GM19035 (cell line): ENCODE data around the gene FCN3.
"Not testable (repeated sequence)": the region's sequence is repeated elsewhere in the genome, so short reads cannot be mapped to it uniquely, and the experiment has no call there.

ENCODE experiments used
- ATAC-seq: cut with Tn5 transposase; IDR thresholded peaks from one replicate; pipeline ENCODE4 v1.9.1; 2021; ENCODE audit not compliant: unreplicated experiment

Gene FCN3

DNA sequence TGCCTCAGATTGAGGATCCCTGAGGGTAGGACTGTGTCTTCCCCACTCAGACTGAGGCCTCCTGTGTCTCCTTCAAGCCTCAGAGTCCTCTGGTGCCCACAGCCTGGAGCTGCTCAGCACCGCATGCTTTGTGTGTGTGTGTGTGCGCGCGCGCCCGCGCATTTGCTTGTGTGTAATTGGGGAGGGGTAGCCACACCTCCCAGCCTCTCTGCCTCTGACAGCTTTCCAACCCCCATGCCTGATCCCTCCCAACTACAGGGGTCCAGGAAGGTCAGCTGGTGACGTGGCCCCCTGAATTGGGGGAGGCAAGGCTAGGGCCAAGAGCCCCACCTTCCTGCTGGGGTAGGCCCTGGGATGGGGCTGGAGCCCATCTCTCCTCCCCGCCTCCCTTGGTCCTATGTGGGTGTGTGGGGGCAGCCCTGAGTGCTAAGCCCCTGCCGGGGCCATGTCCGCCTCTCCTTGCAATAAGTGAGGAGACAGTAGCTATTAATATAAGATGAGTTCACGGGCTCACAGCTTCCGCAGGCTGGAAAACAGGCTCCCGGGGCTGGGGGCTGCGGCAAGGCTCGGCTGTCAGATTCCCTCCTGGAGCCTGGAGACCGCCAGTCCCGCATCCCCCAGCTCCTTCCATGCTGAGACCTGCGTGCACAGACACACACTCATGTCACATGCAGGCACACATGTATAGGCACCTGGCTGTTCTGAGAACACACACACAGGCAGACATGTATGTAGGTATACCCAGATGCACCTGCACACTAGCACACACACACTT is 24.8 kb upstream of the FCN3 start:
- ATAC-seq, result no peak

DNA sequence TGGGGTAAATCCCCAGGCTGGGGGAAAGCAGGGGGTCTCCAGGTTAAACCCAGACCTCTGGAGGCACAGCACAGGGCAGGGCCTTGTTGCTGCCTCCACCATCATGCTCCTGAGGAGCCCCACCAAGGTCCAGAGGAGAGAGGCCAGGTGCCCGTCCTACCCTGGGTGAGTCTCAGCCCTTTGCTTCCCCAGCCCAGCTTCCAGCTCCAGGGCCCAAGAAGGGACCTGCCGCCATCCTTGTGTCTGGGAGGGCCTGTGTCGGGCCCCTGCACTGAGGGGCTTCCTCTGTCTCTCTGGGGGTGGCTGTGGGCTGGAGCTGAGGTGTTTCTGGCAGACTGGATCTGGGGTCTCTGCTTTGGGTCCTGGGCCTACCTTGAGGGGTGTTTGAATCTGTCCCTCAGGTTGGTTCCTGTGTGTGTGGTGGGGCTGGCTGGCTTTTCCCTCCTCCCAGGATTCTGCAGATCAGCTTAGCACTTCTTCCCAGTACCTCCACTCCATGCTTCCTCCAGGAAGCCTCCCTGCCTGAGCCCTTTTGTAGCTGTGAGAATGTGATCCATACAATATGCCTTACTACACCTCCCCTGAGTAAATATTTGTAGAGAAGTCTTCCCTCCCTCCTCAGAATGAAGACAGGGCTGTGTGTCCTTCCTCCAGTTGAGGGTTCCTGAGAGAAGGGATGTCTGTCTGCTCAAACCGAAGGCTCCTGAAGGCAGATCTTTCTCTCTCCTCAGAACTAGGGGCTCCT is 24.0 kb upstream of the FCN3 start:
- ATAC-seq, result no peak

DNA sequence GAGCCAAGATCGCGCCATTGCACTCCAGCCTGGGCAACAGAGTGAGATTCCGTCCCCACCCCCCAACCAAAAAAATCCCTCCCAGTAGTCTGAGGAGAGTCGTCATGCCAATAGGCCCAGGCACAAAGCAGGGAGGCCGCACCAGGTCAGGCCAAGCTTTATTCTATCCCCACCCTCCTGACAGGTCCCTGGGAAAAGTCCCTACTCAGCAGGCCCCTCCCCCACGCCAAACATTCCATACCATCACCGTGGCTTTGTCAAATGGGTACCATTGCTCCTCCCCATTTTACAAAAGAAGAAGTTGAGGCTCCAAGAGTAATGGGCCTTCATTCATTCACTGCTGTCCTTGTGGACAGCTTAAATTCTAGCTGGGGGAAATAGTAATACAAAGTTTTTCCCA is 23.1 kb upstream of the FCN3 start:
- ATAC-seq, result no peak

DNA sequence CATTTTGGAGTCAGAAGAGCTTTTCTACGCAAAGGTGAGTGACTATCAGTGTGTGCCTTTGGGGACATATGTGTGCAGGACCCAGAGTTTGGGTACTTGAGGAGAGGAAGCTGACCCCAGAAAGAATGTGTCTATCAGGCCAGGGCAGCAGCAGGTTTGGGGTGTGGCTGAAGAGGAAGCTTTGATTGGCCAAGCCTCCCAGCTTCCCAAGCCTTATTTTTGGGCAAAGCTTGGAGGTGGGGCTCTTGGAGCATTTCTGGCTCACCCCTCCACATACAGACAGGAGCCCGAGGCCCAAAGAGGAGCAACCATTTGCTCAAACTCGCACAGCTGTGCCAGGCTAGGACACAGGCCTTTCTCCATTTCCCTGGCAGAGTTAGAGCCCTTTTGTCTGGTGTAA is 22.5 kb upstream of the FCN3 start:
- ATAC-seq, result no peak

DNA sequence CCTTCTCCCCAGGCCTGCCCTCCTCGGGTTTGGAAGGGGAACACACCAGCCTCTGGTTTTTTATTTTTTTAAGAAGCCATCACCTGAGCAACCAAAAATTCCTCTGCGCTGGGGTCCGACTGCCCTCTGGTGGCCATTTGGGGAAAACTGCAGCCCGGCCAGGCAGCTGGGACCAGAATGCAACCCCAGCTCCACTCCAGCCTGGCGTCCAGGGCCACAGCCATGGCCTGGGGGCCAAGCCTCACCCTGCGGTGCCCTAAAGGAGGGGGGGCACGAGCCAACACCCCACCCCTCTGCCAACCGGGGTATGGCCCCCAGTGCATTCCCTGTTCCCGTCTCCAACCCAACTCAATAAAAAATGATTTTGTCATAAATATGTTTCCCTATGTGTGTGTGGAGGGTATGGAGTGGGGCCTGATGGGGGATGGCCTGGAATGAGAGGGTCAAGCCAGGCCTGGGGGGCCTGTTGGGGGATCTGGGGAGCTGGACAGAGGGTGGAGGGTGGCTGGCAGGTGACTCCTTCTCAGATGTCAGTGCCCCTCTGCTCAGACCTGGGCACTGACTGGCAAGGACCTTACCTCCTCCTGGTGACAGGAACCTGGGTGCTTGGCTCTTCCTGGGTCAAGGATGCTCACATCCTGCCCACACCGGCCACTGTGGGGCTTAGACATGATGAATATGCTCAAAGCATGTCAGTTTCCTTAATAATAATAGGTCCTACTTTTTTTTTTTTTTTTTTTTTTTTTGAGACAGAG is 21.0 kb upstream of the FCN3 start:
- ATAC-seq, result no peak

DNA sequence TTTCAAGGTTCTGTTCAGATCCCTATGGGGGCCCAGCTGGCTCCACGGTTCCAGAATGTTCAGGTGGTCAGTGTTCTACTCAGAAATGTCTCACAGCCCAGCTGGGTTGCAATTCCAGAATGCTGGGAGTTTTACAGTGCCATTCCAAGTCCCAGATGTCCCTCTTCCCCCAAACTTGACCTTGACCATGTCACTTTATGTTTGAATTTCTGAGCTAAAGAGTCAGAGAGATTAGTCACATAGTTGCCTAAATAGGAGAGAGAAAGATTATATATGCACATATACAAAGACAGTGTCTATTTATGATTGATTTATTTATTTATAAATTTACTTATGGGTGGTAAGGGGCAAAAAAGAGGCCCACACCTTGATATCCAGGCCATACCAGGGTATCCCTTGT is 20.3 kb upstream of the FCN3 start:
- no peak for ATAC-seq

DNA sequence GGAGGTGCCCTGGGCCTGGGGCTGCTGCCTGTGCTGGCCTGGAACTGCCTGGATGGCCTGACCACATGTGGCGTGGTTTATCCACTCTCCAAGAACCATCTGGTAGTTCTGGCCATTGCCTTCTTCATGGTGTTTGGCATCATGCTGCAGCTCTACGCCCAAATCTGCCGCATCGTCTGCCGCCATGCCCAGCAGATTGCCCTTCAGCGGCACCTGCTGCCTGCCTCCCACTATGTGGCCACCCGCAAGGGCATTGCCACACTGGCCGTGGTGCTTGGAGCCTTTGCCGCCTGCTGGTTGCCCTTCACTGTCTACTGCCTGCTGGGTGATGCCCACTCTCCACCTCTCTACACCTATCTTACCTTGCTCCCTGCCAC is 19.6 kb upstream of the FCN3 start:
- ATAC-seq, result no peak

DNA sequence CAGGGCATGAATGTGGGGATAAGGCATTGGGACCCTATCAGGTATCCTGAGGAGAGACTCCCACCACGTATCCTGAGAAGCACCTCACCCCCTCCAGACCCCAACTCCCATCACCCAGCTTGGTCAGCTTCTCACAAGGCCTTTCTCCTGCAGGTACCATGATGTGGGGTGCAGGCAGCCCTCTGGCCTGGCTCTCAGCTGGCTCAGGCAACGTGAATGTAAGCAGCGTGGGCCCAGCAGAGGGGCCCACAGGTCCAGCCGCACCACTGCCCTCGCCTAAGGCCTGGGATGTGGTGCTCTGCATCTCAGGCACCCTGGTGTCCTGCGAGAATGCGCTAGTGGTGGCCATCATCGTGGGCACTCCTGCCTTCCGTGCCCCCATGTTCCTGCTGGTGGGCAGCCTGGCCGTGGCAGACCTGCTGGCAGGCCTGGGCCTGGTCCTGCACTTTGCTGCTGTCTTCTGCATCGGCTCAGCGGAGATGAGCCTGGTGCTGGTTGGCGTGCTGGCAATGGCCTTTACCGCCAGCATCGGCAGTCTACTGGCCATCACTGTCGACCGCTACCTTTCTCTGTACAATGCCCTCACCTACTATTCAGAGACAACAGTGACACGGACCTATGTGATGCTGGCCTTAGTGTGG is 19.1 kb upstream of the FCN3 start:
- no peak for ATAC-seq

DNA sequence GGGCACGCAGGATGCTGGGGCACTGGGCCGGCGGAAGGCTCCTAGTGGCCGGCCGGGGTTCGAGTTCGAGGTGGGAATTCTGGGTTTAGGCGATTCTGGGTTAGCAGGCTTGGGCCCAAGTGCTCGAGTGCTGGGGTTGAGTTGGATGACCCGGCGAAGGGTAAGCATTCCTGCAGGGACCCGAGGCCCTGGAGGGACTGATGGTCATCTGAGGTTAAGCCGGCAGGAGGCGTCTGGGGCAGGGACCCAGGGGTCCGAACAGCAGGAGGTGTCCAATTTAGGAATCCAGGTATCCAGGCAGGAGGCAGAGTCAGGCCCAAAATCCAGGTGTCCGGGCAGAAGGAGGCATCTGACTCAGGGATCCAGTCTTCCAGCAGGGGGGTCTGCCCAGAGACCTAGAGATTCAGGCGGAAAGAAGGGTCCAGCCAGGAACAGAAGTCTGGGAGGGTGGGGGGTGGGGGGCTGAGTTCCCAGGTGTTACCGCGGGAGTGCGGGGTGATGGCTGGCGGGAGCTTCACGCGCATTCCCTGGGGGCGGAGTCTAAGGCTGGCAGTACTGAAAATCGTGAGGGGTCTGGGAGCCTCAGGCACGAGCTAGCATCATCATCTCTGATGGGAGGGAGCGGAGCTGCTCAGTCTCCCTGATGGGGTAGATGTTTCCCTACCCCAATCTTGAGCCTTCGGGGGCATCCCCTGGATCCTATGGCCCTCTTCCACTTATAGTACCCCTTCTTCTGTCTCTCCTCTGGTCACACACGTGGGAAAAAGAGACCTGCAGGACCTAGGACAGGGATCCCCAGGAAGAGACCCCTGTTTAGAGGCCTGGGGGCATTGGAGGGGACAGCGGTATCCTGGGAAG is 18.4 kb upstream of the FCN3 start:
- no peak for ATAC-seq

DNA sequence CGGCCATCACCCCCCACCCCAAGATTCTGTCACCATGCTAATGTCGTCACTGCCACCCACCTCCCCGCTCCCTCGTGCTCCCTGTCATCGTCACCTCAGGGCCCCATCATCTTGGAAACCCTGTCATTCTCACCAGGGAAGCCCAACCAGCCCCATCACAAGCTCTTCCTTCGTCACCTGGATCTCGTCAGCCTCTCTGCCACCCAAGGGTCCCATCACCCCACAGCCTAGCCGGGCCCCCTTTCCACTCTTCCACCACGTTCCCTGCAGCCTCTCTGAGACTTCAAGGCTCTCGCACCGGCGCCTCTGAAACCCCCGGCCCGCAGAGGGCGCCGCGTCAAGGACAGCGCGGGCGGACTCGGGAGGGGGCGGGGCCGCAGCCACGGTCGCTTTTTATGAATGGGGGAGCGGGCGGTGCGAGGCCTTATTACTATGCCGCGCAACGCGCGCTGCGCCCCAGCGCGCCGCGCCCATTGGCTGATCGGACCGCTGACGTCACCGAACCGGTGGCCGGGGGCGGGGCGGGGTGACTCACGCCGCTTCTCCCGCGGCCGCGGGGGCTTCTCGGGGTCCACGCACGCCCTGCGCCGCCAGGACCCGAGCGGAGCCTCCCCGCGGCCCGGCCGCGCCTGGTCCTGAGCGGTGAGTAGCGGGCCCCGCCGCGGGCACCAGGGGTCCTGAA is 17.6 kb upstream of the FCN3 start, which contains the start of gene GPR3:
TSS of gene GPR3 (plus strand) at position 527 of the 682 bp plus-strand sequence. CDS start 1,177 bp downstream, outside the sequence.
- ATAC-seq, result peak; percentile 82

DNA sequence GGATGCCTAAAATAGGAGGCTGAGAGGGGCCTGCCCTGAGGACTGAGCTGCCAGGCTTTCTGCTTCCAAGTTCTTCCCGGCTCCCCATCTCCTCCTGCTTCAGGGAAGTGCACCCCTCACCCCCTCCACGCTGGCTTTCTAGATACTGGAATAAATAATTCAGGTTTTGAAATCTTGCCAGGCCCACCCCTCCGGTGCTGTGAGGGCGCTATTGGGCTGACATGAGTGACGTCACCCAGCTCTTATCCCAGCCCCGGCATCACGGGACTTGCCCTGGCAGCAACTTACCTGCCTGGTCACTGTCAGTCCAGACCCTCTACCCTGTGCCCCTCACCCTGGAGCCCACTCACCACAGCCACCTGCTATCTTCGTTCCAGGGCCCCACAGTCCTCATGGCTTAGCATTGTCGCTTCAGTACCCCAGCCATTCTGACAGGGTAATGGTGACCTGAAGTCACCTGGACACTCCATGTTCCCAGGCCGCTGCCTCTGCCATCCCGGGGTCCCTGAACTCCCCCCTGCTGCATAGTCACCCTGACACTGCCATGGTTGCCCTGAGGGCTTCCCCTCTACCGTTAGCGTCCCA is 17.0 kb upstream of the FCN3 start:
- no peak for ATAC-seq

DNA sequence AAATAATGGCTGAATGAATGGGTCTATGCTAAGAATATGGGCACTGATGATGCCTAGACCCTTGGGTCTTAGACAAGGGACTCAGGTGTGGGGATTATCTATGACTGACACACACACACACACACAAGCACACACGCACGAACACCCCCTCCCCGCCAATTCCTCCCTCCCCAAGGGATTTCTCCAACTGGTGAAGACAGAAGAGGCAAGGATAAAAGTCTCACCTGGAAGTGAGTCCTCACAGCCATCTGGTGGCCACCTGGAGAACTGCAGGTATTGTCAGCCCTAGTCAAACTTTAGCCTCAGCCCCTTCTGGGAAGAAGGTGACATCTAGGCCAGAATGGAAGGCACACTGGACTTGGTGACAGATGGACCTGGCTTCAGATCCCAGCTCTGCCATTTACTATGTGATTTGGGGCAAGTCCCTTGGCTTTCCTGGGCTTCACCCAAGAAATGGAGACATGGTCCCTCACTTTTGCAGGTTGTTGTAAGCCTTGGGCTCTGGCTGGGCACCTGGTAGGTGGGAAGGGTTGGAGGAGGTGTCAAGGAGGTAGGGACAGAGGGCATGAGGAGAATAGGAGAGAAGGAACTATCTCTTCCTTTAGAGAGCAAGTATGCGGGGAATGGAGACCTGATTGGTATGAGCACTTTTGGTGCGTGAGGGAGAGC is 13.8 kb upstream of the FCN3 start:
- no peak for ATAC-seq

DNA sequence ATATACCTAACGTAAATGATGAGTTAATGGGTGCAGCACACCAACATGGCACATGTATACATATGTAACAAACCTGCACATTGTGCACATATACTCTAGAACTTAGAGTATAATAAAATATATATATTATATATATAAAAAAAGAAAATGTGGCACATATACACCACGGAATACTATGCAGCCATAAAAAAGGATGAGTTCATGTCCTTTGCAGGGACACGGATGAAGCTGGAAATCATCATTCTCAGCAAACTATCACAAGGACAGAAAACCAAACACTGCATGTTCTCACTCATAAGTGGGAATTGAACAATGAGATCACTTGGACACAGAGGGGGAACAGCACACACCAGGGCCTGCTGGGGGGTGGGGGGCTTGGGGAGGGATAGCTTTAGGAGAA is 10.2 kb upstream of the FCN3 start:
- ATAC-seq, result not testable (repeated sequence)

DNA sequence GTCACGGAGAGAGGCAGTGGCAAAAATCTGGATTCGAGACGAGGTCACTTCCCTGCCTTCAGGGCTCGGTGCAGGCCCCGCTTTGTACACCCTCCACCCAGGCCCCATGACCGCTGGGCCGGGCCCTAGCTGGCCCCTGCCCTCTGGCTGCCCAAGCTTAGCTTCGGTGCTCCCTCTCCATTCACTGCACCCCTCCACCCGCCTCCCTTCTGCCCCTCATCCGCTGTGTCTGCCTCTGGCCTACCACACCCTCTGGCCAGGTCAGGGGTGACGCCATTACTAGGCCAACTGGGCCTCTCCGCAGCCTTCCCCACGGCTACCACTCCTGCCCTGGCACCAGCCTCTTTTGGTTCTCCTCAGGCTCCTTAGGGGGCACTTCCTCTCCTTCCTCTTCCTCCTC is 9.0 kb upstream of the FCN3 start:
- no peak for ATAC-seq

DNA sequence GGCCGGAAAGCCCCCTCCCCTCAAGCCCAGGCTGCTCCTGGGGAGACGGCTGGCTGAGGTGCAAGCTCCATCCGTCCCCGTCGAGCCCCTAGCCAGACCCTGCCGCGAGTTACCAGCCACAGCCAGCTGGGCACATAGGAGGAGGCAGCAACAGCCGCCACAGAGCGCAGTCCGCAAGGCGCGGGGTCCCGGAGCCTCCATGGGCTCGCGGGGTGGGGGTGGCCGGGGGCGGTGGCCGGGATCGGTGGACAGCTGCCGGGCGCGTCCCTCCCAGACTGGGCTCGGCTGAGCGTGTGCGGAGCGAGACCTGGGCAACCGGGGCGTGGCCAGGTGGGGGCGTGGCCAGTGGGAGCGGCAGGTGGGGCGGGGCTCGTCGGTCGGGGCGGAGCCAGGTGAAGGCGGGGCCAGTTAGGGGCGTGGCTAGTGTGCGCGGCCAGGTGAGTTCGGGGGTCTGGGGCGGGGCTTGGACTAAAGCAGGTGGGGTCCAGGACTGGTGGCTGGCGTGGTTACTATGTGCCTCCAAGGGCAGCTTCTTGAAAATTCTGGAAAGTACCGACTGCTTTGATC is 8.5 kb upstream of the FCN3 start, which contains the start of gene CD164L2:
TSS of gene CD164L2 (minus strand) at position 295 of the 567 bp plus-strand sequence. CDS start at position 201, 94 bp downstream.
- no peak for ATAC-seq

DNA sequence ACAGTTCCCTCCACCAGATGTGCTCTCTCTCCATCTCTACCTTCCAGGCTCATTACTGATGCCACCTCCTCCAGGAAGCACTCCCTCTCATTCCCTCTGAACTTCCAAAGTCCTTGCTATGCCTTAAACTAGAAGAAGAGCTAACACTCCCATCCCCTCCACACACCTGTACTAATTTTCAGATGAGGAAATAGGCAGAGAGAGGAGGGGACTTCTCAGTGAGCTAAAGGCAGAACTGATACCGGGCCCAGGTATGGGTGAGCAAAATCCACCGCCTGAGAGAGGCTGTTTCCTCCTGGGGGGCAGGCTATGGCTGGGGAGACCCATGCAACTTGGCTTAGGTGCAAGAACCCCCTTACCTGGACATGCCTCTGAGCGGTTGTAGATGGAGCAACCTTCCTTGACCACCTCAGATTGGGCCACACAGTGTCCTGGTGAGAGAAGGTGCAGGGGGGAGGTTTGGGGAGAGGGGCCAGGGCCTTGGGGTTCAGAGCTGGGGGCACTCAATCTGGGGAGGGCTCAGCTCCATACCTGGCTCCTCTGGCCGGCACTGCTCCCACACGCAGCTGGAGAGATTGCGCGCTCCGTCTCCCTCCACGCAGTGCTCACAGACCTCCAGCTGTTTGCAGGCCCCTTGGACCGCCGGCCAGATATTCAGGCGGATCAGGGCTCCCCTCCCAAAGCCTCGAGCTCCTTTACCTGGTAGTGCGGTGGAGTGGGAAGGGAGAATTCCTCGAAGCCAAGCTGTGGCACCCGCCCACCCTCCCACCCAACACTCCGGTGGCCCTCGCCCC is 7.5 kb upstream of the FCN3 start:
- ATAC-seq, result no peak
